Type B pancreatic cell (in vitro differentiated cells): ENCODE results near the gene NOL4L. TPM values are rescaled to one million over a fixed set of nuclear protein-coding genes. Genes with fewer than 3 reads are reported as not detected.

Source experiments
- DNase-seq: peaks from one replicate; pipeline ENCODE4 v3.0.0; 2021; ENCODE audit warnings: mixed read lengths; ENCODE audit not compliant: unreplicated experiment; ENCODE audit errors: extremely low spot score
- H3K27ac Mint-ChIP-seq: 2 replicates; pipeline ENCODE4 v1.8.0; 2021; ENCODE audit warnings: mild to moderate bottlenecking, mixed read lengths
- H3K27me3 Mint-ChIP-seq: 2 replicates; pipeline ENCODE4 v1.8.0; 2021; ENCODE audit warnings: mixed read lengths
- H3K36me3 Mint-ChIP-seq: 2 replicates; pipeline ENCODE4 v1.8.0; 2021; ENCODE audit warnings: mixed read lengths
- H3K4me1 Mint-ChIP-seq: one replicate; pipeline ENCODE4 v1.8.0; 2021; ENCODE audit warnings: mixed read lengths; ENCODE audit not compliant: unreplicated experiment
- H3K4me3 Mint-ChIP-seq: 2 replicates; pipeline ENCODE4 v1.8.0; 2021; ENCODE audit warnings: mild to moderate bottlenecking, mixed read lengths
- H3K9me3 Mint-ChIP-seq: 2 replicates; pipeline ENCODE4 v1.8.0; 2021; ENCODE audit warnings: mixed read lengths
- CTCF ChIP-seq: fragments of 200-600 bp; sonication (generic); conservative IDR thresholded peaks from 2 replicates; pipeline ENCODE4 v1.5.0; 2021; ENCODE audit warnings: antibody characterized with exemption, mild to moderate bottlenecking
- total RNA-seq: library from RNA; stranded (reverse); gene quantifications from 2 replicates; pipeline ENCODE4 v1.2.1, GENCODE V29; 2021; ENCODE audit warnings: low replicate concordance

The NOL4L gene
- total RNA-seq, 1 donor from 2014 or later: 44.5 TPM

GRCh38 chr20:32603046-32603726 is 18.1 kb upstream of the NOL4L start:
- Mint-ChIP-seq H3K27me3 (peaks cover 12% of the 10 kb centered on the region), H3K4me1 (no peaks in the 10 kb centered on the region), H3K4me3 (no peak overlapping the region), H3K27ac (no peak overlapping the region), H3K9me3 (no peaks in the 10 kb centered on the region), H3K36me3 (no peaks in the 10 kb centered on the region)
- DNase-seq: no peak
- no peak for TF ChIP-seq CTCF

GRCh38 chr20:32602273-32602672 is 17.1 kb upstream of the NOL4L start:
- no peak for DNase-seq
- Mint-ChIP-seq H3K27me3 (peaks cover 13% of the 10 kb centered on the region), H3K4me1 (no peaks in the 10 kb centered on the region), H3K4me3 (no peak overlapping the region), H3K9me3 (no peaks in the 10 kb centered on the region), H3K27ac (no peak overlapping the region), H3K36me3 (no peaks in the 10 kb centered on the region)
- no peak for TF ChIP-seq CTCF

GRCh38 chr20:32600681-32601237 is 15.6 kb upstream of the NOL4L start:
- Mint-ChIP-seq H3K27ac (no peak overlapping the region), H3K4me3 (no peak overlapping the region), H3K27me3 (peaks cover 13% of the 10 kb centered on the region), H3K36me3 (no peaks in the 10 kb centered on the region), H3K4me1 (no peaks in the 10 kb centered on the region), H3K9me3 (no peaks in the 10 kb centered on the region)
- TF ChIP-seq CTCF: no peak
- DNase-seq: no peak

- no peaks in the 10 kb centered on the region for H3K4me1 Mint-ChIP-seq
- no peak overlapping the region for H3K27ac Mint-ChIP-seq
- peaks cover 9% of the 10 kb centered on the region for H3K27me3 Mint-ChIP-seq
- H3K9me3 Mint-ChIP-seq: no peaks in the 10 kb centered on the region
- TF ChIP-seq CTCF: no peak
- DNase-seq: no peak
- H3K36me3 Mint-ChIP-seq: no peaks in the 10 kb centered on the region
- no peak overlapping the region for H3K4me3 Mint-ChIP-seq
Observed at GRCh38 chr20:32599783-32600340, 14.7 kb upstream of the NOL4L start.

GRCh38 chr20:32598606-32599005 is 13.5 kb upstream of the NOL4L start:
- Mint-ChIP-seq H3K4me3 (no peak overlapping the region), H3K4me1 (no peaks in the 10 kb centered on the region), H3K27me3 (peaks cover 4% of the 10 kb centered on the region), H3K36me3 (no peaks in the 10 kb centered on the region), H3K9me3 (no peaks in the 10 kb centered on the region), H3K27ac (no peak overlapping the region)
- no peak for DNase-seq
- TF ChIP-seq CTCF: no peak
